GM21529 (cell line): ENCODE measurements around the gene INTS6.

ENCODE experiments used
- ATAC-seq: cut with Tn5 transposase; IDR thresholded peaks from one replicate; pipeline ENCODE4 v1.9.1; 2021; ENCODE audit not compliant: unreplicated experiment

INTS6 gene

GRCh38 chr13:51452361-51453206 is at the start of gene INTS6:
TSS of gene INTS6 (minus strand) at chr13:51453036. CDS start at chr13:51452525, 511 bp downstream.
- ATAC-seq = peak; percentile 68

- ATAC-seq = peak; percentile 98
Observed at GRCh38 chr13:51502153-51502651, 49.4 kb upstream of the INTS6 start.

GRCh38 chr13:51501592-51502152 is 48.8 kb upstream of the INTS6 start:
- ATAC-seq = peak; percentile 34

- ATAC-seq = no peak
Observed at GRCh38 chr13:51501096-51501495, 48.3 kb upstream of the INTS6 start.

- ATAC-seq = no peak
Observed at GRCh38 chr13:51500687-51501086, 47.9 kb upstream of the INTS6 start.

- ATAC-seq = no peak
Observed at GRCh38 chr13:51499841-51500240, 47.0 kb upstream of the INTS6 start.

GRCh38 chr13:51495316-51495715 is 42.5 kb upstream of the INTS6 start:
- ATAC-seq = no peak

- ATAC-seq = no peak
Observed at GRCh38 chr13:51494156-51494555, 41.3 kb upstream of the INTS6 start.

GRCh38 chr13:51488212-51488611 is 35.4 kb upstream of the INTS6 start:
- ATAC-seq = no peak

GRCh38 chr13:51481656-51482055 is 28.8 kb upstream of the INTS6 start:
- ATAC-seq = no peak

- no peak for ATAC-seq
Observed at GRCh38 chr13:51479199-51479523, 26.3 kb upstream of the INTS6 start.

- no peak for ATAC-seq
Observed at GRCh38 chr13:51478418-51479198, 25.8 kb upstream of the INTS6 start.

- ATAC-seq = no peak
Observed at GRCh38 chr13:51477653-51478324, 25.0 kb upstream of the INTS6 start.

GRCh38 chr13:51477149-51477548 is 24.3 kb upstream of the INTS6 start:
- ATAC-seq = no peak

GRCh38 chr13:51475727-51476501 is 23.1 kb upstream of the INTS6 start:
- no peak for ATAC-seq

- no peak for ATAC-seq
Observed at GRCh38 chr13:51469790-51470189, 17.0 kb upstream of the INTS6 start.

- no peak for ATAC-seq
Observed at GRCh38 chr13:51467730-51468129, 14.9 kb upstream of the INTS6 start.

GRCh38 chr13:51465124-51465523 is 12.3 kb upstream of the INTS6 start:
- ATAC-seq = no peak

GRCh38 chr13:51457086-51457815 is 4.4 kb upstream of the INTS6 start:
- ATAC-seq = no peak

- ATAC-seq = no peak
Observed at GRCh38 chr13:51456510-51456909, 3.7 kb upstream of the INTS6 start.
